ENCODE data around the gene ALK. TPM values are rescaled to one million over a fixed set of nuclear protein-coding genes. Genes with fewer than 3 reads are reported as not detected.
"Not testable (repeated sequence)": the region's sequence is repeated elsewhere in the genome, so short reads cannot be mapped to it uniquely, and the experiment has no call there.

Gene ALK
- total RNA-seq, 2 donors from 2014 or later: 0.05 TPM; not detected in 1

DNA sequence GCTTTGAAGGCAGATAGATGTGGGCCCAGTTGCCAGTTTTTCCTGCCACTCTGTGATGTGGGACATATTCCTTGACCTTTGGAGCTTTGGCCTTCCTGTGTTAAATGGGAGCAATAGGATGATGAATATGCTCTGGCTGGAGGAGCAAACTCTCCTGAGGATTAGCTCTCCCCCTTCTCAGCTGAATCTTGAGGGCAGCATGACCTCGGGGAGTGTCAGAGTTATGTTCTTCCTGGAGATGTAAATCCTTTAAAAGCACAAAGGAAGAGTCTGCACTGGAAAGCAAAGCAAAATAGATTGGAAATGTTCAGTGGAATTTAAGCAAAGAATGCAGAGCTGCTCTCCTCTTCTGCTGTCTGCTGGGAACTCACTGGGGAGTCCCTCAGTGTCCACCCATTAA lies 160.1 kb downstream of the ALK start:
- H3K36me3 Mint-ChIP-seq: no peaks in the 10 kb centered on the region
- H3K27ac Mint-ChIP-seq: no peak overlapping the region
- H3K9me3 Mint-ChIP-seq: no peaks in the 10 kb centered on the region
- ATAC-seq (no peak), DNase-seq (ENCODE audit: low spot score in 2 of 2) (no peak)

DNA sequence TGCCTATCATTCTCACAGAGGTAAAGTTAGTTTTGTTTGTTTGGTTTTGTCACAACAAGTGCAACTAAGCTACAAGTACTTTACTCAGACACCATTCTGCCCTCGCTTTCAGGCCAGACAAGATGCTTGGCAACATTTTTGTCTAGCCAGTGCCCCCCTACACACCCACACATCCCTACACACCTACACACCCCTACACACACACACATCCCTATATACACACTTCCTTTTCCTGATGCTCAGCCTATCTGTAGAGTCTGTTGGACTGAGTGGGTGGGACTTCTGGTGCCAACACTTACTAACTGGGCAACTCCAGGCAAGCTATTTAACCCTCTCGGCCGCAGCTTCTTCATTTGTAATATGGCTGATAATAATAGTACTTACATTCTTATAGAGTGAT lies 161.4 kb downstream of the ALK start:
- no peak for DNase-seq (ENCODE audit: low spot score in 2 of 2)
- ATAC-seq: no peak
- Mint-ChIP-seq H3K27ac (no peak overlapping the region), H3K36me3 (no peaks in the 10 kb centered on the region), H3K9me3 (no peaks in the 10 kb centered on the region)

DNA sequence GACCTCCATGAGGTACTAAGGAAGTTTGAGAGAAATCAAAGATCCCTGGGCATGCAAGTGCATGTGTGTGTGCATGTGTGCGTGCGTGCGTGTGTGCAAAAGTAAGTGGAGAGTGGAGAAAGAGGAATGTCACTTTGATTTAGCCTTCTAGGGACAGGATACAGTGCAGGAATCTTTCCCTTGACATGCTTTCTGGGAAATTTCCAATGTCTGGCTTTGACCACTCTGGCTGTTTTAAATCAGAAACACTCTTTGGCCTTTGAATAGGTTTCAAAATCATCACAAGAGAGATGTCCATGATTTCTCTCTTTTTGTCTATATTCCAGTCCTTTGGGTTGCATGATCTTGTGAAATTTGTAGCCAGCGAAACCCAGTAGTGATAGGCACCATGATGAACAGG lies 162.0 kb downstream of the ALK start:
- ATAC-seq: no peak
- DNase-seq (ENCODE audit: low spot score in 2 of 2): no peak
- no peaks in the 10 kb centered on the region for H3K9me3 Mint-ChIP-seq
- no peak overlapping the region for H3K27ac Mint-ChIP-seq
- H3K36me3 Mint-ChIP-seq: no peaks in the 10 kb centered on the region

DNA sequence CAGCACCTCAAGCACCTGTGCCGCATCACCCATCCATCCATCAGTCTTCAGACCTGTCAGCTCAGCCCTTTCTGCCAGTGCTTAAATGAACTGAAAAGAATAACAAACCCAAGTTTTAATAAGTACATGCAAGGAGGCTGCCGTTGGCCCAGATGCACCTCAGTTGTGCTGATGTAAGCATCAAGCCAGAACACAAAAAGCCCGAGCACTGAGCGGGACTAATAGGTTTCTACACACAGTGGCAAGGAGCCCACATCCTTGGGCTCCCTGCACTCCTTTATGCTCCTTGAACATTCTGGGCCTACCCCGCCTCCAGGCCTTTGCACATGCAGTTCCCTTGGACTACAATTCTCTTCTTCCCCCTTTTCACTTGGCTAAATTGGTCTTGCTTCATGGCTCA lies 165.6 kb downstream of the ALK start:
- no peak for DNase-seq (ENCODE audit: low spot score in 2 of 2)
- no peaks in the 10 kb centered on the region for H3K36me3 Mint-ChIP-seq
- H3K27ac Mint-ChIP-seq: no peak overlapping the region
- no peaks in the 10 kb centered on the region for H3K9me3 Mint-ChIP-seq
- no peak for ATAC-seq

DNA sequence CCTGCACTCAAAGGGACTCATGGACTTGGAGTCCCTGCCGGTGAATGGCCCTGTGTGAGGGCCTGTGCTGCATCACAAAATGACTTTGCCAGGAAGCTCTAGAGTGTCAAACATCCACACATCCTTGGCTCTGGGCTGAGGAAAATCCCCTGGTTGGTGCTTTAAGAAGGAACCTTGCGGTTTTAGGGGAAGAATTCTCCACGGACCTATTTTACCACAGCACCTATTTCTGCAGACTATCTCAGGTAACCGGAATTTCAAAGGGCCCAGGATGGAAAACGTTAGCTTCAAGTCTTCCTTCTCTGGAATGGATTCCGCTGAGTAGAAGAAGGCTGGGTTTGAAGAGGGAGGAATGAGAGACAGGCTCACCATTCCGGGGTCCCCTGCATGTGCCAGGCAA lies 166.2 kb downstream of the ALK start:
- no peak overlapping the region for H3K27ac Mint-ChIP-seq
- DNase-seq (ENCODE audit: low spot score in 2 of 2): no peak
- ATAC-seq: no peak
- H3K36me3 Mint-ChIP-seq: no peaks in the 10 kb centered on the region
- no peaks in the 10 kb centered on the region for H3K9me3 Mint-ChIP-seq

DNA sequence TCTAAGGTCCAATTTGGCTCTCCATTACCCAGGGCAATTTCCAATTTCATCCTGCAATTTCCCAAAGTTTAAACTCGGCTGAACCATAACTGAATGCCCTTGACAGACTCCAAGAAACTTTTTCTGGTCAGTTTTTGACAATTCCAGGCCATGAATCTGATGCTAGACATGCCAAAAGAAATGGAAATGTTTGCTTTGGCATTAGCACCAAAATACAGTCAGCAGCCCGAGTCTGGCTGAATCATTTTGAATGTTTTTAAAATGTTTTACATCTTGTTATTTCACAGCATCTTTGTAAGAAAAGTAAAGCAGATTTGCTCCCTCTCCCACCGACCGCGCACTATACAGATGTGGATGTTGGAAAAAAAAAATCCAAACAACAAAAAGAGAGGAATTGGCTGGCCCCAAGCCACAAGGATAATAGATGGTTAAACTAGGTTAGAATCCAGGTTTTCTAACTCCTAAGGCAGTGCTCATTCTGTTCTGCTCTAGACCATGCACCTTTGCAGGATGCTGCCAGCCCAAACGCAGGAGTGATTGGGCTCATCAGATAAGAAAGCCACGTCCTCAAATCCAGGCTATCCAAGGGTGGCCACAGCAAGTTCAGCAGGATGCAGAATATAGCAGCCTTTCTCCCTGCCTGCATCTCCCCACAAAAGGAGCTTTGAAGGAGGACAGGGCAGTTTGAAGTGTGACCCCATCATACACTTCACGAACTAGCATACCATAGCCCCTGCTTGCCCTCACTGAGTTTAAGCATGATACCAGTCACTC lies 167.5 kb downstream of the ALK start:
- no peaks in the 10 kb centered on the region for H3K9me3 Mint-ChIP-seq
- no peak for DNase-seq (ENCODE audit: low spot score in 2 of 2)
- no peak for ATAC-seq
- no peak overlapping the region for H3K27ac Mint-ChIP-seq
- no peaks in the 10 kb centered on the region for H3K36me3 Mint-ChIP-seq

DNA sequence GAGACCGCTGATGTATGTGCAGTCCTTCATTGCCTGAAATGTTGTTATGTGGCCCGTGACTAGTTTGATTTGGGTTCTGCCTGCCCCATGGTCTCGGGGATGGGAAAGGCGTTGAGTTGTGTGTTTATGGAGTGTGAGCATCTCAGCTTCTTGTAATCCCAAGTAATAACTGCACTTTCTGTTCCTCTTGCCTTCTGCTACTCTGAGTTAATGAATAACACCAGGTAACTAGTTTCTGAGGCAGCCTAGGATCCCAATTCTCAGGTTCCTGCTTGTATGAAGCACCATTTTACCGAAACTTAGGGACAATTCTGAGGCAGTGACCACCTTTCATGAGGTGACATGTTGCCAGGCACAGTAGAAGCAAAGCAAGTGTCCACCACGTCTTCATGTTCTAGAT lies 170.0 kb downstream of the ALK start:
- DNase-seq (ENCODE audit: low spot score in 2 of 2) (no peak), ATAC-seq (no peak)
- H3K9me3 Mint-ChIP-seq: no peaks in the 10 kb centered on the region
- H3K27ac Mint-ChIP-seq: no peak overlapping the region
- H3K36me3 Mint-ChIP-seq: no peaks in the 10 kb centered on the region

DNA sequence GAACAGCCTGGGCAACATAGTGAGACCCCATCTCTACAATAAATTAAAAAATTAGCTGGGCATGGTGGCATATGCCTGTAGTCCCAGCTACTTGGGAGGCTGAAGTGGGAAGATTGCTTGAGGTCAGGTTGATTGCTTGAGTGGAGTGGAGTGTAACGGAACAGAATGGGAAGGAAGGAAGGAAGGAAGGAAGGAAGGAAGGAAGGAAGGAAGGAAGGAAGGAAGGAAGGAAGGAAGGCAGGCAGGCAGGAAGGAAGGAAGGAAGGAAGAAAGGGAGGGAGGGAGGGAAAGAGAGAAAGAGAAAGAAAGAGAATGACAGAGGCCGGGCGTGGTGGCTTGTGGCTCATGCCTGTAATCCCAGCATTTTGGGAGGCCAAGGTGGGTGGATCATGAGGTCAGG lies 170.9 kb downstream of the ALK start:
- not testable (repeated sequence) for H3K36me3 Mint-ChIP-seq, ATAC-seq

DNA sequence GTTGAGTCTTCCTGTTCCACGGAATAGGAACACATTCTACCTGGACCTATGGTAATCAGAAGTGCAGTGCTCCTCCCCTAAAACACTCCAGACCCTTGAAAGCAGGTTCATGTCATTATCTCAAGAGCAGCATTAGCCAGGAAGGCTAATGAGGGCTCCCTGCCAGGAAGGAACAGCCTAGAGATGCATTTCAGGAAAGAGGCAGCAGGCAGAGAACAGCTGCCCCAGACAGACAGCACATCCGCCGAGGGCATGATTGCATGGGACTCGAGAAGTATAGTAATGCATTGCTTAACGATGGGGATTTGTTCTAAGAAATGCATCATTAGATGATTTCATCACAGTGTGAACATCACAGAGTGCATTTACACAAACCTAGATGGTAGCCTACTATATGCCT lies 171.5 kb downstream of the ALK start:
- H3K9me3 Mint-ChIP-seq: no peaks in the 10 kb centered on the region
- no peak overlapping the region for H3K27ac Mint-ChIP-seq
- no peak for DNase-seq (ENCODE audit: low spot score in 2 of 2)
- no peak for ATAC-seq
- H3K36me3 Mint-ChIP-seq: no peaks in the 10 kb centered on the region

More for the DNA sequence above, 170.9 kb downstream of the ALK start:
- not testable (repeated sequence) for H3K27ac Mint-ChIP-seq; H3K9me3 Mint-ChIP-seq; DNase-seq (ENCODE audit: low spot score in 2 of 2)

DNA sequence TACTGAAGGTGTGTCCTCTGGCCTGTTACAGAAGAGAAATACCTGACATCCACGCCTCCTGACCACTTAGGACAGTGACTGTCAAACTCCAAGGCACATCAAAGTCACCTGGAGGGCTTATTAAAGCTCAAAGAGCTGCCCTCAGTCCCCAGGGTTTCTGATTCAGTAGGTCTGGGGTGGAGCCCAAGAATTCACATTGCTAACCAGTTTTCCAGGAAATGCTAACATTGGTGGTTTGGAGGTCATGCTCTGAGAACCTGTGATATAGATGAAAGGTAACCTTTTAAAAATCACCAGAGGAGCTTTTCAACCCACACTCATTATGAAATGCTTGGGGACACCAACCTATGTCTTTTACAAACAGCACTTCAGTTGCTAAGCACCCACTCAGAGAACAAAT lies 172.3 kb downstream of the ALK start:
- Mint-ChIP-seq H3K27ac (no peak overlapping the region), H3K36me3 (no peaks in the 10 kb centered on the region), H3K9me3 (no peaks in the 10 kb centered on the region)
- DNase-seq (ENCODE audit: low spot score in 2 of 2): no peak
- peak; percentile 19 to 44 for ATAC-seq

DNA sequence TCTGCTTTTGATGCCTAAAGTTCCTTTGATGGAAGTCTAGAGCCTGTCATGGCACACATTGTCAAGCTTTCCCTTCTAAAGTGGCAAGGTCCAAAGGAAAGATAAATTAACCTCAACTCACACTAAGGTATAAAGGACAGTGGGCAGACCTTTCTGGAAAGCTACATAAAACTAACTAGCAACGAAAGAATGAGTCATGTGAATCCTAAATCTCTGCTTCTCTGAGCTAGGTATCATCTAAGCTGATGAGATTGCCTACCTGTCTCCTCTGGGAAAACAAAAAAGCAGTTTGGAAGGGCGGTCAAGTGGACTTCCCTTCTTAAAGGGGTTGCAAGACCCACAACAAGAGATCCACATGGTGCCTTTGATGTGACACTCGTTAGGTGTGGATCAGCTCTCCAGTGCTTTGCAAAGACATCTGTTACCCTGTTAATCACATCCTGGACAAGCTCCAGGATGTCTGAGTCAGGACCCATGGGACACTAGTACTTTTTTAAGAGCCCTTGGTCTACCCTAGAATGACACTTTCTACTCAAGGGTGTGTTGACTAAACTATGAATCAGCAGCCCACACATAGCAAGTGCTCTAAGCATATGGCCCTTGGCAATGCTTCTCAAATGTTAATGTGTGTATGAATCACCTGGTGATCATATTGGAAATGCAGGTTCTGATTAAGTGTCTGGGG lies 173.5 kb downstream of the ALK start:
- DNase-seq (ENCODE audit: low spot score in 2 of 2): peak in 1 of 2 donors; percentile 5
- Mint-ChIP-seq H3K27ac (no peak overlapping the region), H3K9me3 (no peaks in the 10 kb centered on the region), H3K36me3 (no peaks in the 10 kb centered on the region)
- ATAC-seq: peak; percentile 93 to 97

DNA sequence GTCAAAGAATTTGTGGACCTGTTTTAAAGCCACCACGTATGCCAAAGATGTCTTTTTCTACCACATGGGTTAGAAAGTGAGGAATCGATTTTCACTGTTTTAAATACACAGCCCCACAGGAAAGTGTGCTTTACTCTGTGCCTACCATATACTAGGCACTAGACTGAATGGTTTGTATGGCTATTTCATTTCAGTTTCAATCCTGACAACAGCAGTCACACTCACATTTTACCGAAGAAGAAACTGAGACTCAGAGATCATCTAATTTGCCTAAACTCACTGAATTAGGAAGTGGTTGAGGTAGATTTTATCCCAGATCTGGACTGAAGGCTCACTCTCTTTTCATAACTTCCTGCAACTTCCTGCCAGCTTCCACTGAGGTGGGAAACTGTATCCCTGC lies 176.4 kb downstream of the ALK start:
- no peak overlapping the region for H3K27ac Mint-ChIP-seq
- H3K9me3 Mint-ChIP-seq: no peaks in the 10 kb centered on the region
- no peak for ATAC-seq
- H3K36me3 Mint-ChIP-seq: no peaks in the 10 kb centered on the region
- DNase-seq (ENCODE audit: low spot score in 2 of 2): no peak

DNA sequence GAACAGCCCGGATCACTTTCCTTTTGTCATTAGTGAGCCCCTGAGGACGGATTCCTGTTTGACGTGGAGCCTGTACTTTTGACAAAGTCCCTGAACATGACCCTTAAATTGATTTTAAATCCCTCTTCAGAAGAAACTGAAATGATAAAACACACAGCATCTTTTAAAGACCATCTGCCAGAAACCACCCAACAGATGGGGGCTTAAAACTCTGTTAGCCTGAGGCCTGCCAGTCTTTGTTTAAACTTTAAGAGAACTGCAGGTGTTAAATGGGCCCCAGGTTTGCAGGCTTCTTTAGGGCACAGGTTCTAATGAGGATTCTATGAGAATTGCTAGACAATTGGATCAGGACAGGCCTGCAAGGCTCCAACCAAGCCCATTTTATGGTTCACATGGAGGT lies 177.9 kb downstream of the ALK start:
- no peak for ATAC-seq
- Mint-ChIP-seq H3K9me3 (no peaks in the 10 kb centered on the region), H3K27ac (no peak overlapping the region), H3K36me3 (no peaks in the 10 kb centered on the region)
- no peak for DNase-seq (ENCODE audit: low spot score in 2 of 2)

DNA sequence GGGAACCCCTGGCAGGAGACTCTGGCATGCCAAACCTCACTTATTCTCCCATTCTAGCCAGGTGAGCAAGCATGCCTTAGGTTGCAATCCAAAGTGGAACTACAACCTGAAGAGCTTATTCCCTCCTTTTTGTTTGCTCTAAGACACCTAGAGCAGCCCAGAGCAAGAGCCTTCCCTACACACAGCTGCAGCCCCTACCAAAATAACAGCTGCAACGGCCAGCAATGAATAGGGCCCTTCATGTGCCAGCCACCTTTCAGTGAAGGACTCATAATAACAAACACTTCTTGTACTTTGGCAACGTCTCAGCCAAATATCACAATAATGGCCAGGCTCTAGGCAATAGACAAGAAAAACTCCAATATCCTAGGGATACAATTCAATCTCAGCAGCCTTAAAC lies 178.7 kb downstream of the ALK start:
- H3K9me3 Mint-ChIP-seq: no peaks in the 10 kb centered on the region

DNA sequence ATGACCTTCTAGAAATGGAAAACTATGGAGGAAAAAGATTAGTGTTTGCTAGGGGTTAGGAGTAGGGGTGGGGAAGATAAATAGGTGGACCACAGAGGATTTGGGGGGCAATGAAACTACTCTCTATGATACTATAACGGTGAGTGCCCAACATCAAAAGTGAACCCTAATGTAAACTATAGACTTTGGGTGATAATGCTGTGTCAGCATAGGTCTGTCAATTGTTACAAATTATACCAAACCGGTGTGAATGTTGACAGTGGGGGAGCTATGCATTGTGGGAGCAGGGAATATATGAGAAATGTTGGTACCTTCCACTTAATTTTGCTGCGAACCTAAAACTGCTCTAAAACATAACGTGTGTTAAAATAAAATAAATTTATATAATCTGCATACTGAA lies 180.3 kb downstream of the ALK start:
- DNase-seq (ENCODE audit: low spot score in 2 of 2) (no peak), ATAC-seq (no peak)
- Mint-ChIP-seq H3K9me3 (no peaks in the 10 kb centered on the region), H3K27ac (no peak overlapping the region), H3K36me3 (no peaks in the 10 kb centered on the region)

More for the DNA sequence above, 178.7 kb downstream of the ALK start:
- H3K36me3 Mint-ChIP-seq: no peaks in the 10 kb centered on the region
- ATAC-seq: no peak
- no peak for DNase-seq (ENCODE audit: low spot score in 2 of 2)
- no peak overlapping the region for H3K27ac Mint-ChIP-seq

DNA sequence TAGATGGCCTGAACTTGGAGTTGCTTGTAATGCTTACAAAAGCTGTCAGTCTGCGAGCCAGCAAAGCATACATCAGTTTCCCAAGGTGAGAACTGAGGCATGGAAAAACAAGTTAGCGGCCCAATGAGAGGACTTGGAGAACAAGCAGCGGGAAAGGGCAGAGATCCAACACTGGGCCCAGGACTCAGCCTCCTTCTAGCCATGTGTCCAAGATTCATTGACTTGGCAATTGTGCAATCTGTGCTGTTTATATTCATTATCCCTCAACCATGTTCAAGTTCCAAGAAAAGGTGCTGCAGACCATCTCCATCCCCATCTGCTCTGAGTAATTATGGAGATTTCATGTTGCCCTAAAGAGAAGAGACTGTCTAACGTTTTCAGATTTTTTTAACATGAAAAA lies 187.4 kb downstream of the ALK start:
- Mint-ChIP-seq H3K27ac (no peak overlapping the region), H3K36me3 (no peaks in the 10 kb centered on the region), H3K9me3 (no peaks in the 10 kb centered on the region)
- ATAC-seq: no peak
- no peak for DNase-seq (ENCODE audit: low spot score in 2 of 2)

DNA sequence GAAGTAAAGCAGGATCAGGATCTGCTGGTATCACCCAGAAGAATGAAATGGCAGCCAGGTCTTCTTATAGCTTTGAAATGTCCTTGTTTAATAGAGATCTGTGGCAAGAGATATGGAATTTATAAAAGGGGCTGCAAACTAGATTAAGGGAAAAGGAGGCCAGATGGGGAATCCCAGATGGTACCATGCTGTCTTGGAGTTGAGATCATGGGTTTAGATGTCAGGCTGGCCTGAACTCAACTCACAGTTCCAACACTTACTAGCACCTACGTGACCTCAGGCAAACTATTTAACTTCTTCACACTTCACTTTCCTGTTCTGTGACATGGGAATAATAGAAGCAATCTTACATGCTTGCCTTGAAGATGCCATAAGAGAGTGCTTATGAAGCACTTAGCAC lies 188.2 kb downstream of the ALK start:
- DNase-seq (ENCODE audit: low spot score in 2 of 2): no peak
- no peaks in the 10 kb centered on the region for H3K36me3 Mint-ChIP-seq
- no peak for ATAC-seq
- no peaks in the 10 kb centered on the region for H3K9me3 Mint-ChIP-seq
- H3K27ac Mint-ChIP-seq: no peak overlapping the region

DNA sequence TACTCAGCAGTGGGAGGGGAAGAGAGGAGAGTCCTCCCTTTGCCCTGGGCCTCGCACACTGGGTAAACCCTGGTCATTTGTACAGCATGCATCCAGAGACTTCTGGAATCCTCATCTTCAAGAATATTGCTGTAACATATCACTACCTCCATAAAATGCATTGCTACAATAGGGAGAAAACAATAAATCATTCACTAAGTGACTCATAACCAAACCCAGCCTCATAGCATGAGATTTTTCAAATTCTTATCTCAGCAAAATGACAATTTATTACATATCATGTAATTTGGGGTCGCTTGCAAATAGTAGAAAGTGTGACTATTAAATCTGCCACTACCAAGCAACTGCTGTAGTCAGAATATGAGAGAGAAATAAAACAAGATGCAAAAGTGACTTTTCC lies 189.4 kb downstream of the ALK start:
- no peaks in the 10 kb centered on the region for H3K36me3 Mint-ChIP-seq
- H3K9me3 Mint-ChIP-seq: no peaks in the 10 kb centered on the region
- ATAC-seq (no peak), DNase-seq (ENCODE audit: low spot score in 2 of 2) (no peak)
- no peak overlapping the region for H3K27ac Mint-ChIP-seq
